Smooth muscle cell of the brain vasculature (primary cell): Measurements from ENCODE around the gene TPH2.

Experiments
- DNase-seq: peaks from one replicate; pipeline ENCODE4 v3.0.0-alpha.2; 2012; ENCODE audit warnings: low read depth, low spot score

TPH2 gene

GRCh38 chr12:72033991-72034390 lies 95.3 kb downstream of the TPH2 start:
- DNase-seq = no peak

- DNase-seq = no peak
Observed at GRCh38 chr12:72035625-72036024, 97.0 kb downstream of the TPH2 start.

- no peak for DNase-seq
Observed at GRCh38 chr12:72036393-72036792, 97.7 kb downstream of the TPH2 start.

- DNase-seq = no peak
Observed at GRCh38 chr12:72037006-72037795, 98.6 kb downstream of the TPH2 start.

- DNase-seq = no peak
Observed at GRCh38 chr12:72041811-72042210, 103.2 kb downstream of the TPH2 start.

- no peak for DNase-seq
Observed at GRCh38 chr12:72053604-72054003, 115.0 kb downstream of the TPH2 start.

GRCh38 chr12:72054511-72054910 lies 115.9 kb downstream of the TPH2 start:
- DNase-seq = no peak

- no peak for DNase-seq
Observed at GRCh38 chr12:72057330-72057914, 118.8 kb downstream of the TPH2 start.

- no peak for DNase-seq
Observed at GRCh38 chr12:72063073-72063472, 124.4 kb downstream of the TPH2 start.

GRCh38 chr12:72071030-72071429 lies 132.4 kb downstream of the TPH2 start:
- no peak for DNase-seq

GRCh38 chr12:72072592-72073212 lies 134.1 kb downstream of the TPH2 start:
- DNase-seq = no peak

- DNase-seq = no peak
Observed at GRCh38 chr12:72074065-72074464, 135.4 kb downstream of the TPH2 start.

GRCh38 chr12:72074956-72075355 lies 136.3 kb downstream of the TPH2 start:
- no peak for DNase-seq

- no peak for DNase-seq
Observed at GRCh38 chr12:72075401-72075800, 136.8 kb downstream of the TPH2 start.

- DNase-seq = no peak
Observed at GRCh38 chr12:72075891-72076557, 137.4 kb downstream of the TPH2 start.

- DNase-seq = no peak
Observed at GRCh38 chr12:72076558-72076915, 137.9 kb downstream of the TPH2 start.

- DNase-seq = no peak
Observed at GRCh38 chr12:72077111-72077820, 138.6 kb downstream of the TPH2 start.

- DNase-seq = no peak
Observed at GRCh38 chr12:72081777-72082176, 143.1 kb downstream of the TPH2 start.
